IMR-90 (cell line): ENCODE results near the gene HOXB6.

Source experiments
- BHLHE40 ChIP-seq: fragments of 150-350 bp; IDR thresholded peaks from 2 replicates; pipeline ENCODE4 v1.6.1; 2016; ENCODE audit warnings: mild to moderate bottlenecking, low read depth, low read length
- CEBPB ChIP-seq: IDR thresholded peaks from 2 replicates; pipeline ENCODE4 v1.6.1; 2012; ENCODE audit warnings: low read depth, low read length, improper control_type of control experiment
- CHD1 ChIP-seq: IDR thresholded peaks from 2 replicates; pipeline ENCODE4 v1.6.1; 2012; ENCODE audit warnings: low read depth, low read length, improper control_type of control experiment
- CTCF ChIP-seq: conservative IDR thresholded peaks from 2 replicates; pipeline ENCODE4 v1.5.1; 2012; ENCODE audit warnings: mild to moderate bottlenecking, low read depth, low read length, improper control_type of control experiment
- ELK1 ChIP-seq: fragments of 150-350 bp; IDR thresholded peaks from 2 replicates; pipeline ENCODE4 v1.6.1; 2016; ENCODE audit warnings: low read depth, mild to moderate bottlenecking, low read length, moderate library complexity, borderline replicate concordance
- FOS ChIP-seq: fragments of 150-350 bp; IDR thresholded peaks from 2 replicates; pipeline ENCODE4 v1.6.1; 2016; ENCODE audit warnings: low read depth, low read length
- MAFK ChIP-seq: IDR thresholded peaks from 2 replicates; pipeline ENCODE4 v1.6.1; 2012; ENCODE audit warnings: low read depth, low read length, improper control_type of control experiment
- MAZ ChIP-seq: IDR thresholded peaks from 2 replicates; pipeline ENCODE4 v1.6.1; 2012; ENCODE audit warnings: low read depth, mild to moderate bottlenecking, low read length, improper control_type of control experiment, moderate library complexity, borderline replicate concordance
- POLR2A ChIP-seq: IDR thresholded peaks from 2 replicates; pipeline ENCODE4 v1.6.1; 2012; ENCODE audit warnings: mild to moderate bottlenecking, low read depth, low read length
- RCOR1 ChIP-seq: IDR thresholded peaks from 2 replicates; pipeline ENCODE4 v1.6.1; 2012; ENCODE audit warnings: mild to moderate bottlenecking, low read length, improper control_type of control experiment; ENCODE audit not compliant: insufficient replicate concordance
- SMC3 ChIP-seq: fragments of 150-350 bp; IDR thresholded peaks from 2 replicates; pipeline ENCODE4 v1.6.1; 2016; ENCODE audit warnings: low read depth, mild to moderate bottlenecking, antibody characterized with exemption, low read length, moderate library complexity
- USF2 ChIP-seq: fragments of 150-350 bp; IDR thresholded peaks from 2 replicates; pipeline ENCODE4 v1.6.1; 2017; ENCODE audit warnings: mild to moderate bottlenecking, antibody characterized with exemption, low read length, low read depth

GRCh38 chr17:48620461-48621139 is 15.8 kb upstream of the HOXB6 start:
- TF ChIP-seq CTCF (no peak), RCOR1 (no peak), MAZ (no peak), POLR2A (no peak), FOS (no peak), BHLHE40 (no peak), USF2 (no peak), CHD1 (no peak), SMC3 (no peak), ELK1 (no peak), CEBPB (no peak), MAFK (no peak)
